ENCODE measurements around the gene MSH5. TPM values are rescaled to one million over a fixed set of nuclear protein-coding genes. Genes with fewer than 3 reads are reported as not detected.

MSH5 gene
- total RNA-seq (2016; rRNA removed; fragmentation: Illumina TruSeq; extraction: Trizol) (2.5 and 10.2 TPM in 2 replicates), polyA plus RNA-seq (2011; rRNA removed) (28.3 and 38.7 TPM in 2 replicates), polyA minus RNA-seq (2011; rRNA and poly(A)+ RNA removed; ENCODE audit: low replicate concordance) (32.0 and 34.5 TPM in 2 replicates), Bru-seq, nascent RNA (percentile 72 among the genes with signal in this experiment), BruChase-seq, experiment 1, labeled RNA remaining after a 6-hour chase (percentile 73 among the genes with signal in this experiment), BruChase-seq, experiment 2, labeled RNA remaining after a 2-hour chase (percentile 69 among the genes with signal in this experiment)
- total RNA-seq (2016; cell fraction: cytosol; rRNA removed; fragmentation: Illumina TruSeq; extraction: Trizol; ENCODE audit: low read depth) = 6.2 and 9.7 TPM in 2 replicates
- total RNA-seq (2016; cell fraction: insoluble cytoplasmic fraction; rRNA removed; fragmentation: Illumina TruSeq; extraction: Trizol) = 3.6 and 10.0 TPM in 2 replicates
- total RNA-seq (2016; cell fraction: membrane; rRNA removed; fragmentation: Illumina TruSeq; extraction: Trizol) = 3.8 and 4.3 TPM in 2 replicates
- total RNA-seq (2016; cell fraction: nucleus; rRNA removed; fragmentation: Illumina TruSeq; extraction: Trizol) = 23.2 and 28.8 TPM in 2 replicates
- 6.2 and 7.0 TPM in 2 replicates for polyA plus RNA-seq (2011; cell fraction: cytosol; rRNA removed)
- polyA plus RNA-seq (2011; cell fraction: nucleus; rRNA removed) = 221 and 280 TPM in 2 replicates
- 18.8 and 19.5 TPM in 2 replicates for polyA plus RNA-seq (2012)
- 0.90 and 1.3 TPM in 2 replicates for polyA plus RNA-seq (2016; cell fraction: cytosol; fragmentation: Illumina TruSeq; extraction: Trizol; ENCODE audit: low read depth)
- 2.9 and 3.2 TPM in 2 replicates for polyA plus RNA-seq (2016; cell fraction: insoluble cytoplasmic fraction; fragmentation: Illumina TruSeq; extraction: Trizol; ENCODE audit: low read depth)
- 1.5 and 2.2 TPM in 2 replicates for polyA plus RNA-seq (2016; cell fraction: membrane; fragmentation: Illumina TruSeq; extraction: Trizol; ENCODE audit: low read depth)
- 76.6 and 77.9 TPM in 2 replicates for polyA plus RNA-seq (2016; cell fraction: nucleus; fragmentation: Illumina TruSeq; extraction: Trizol; ENCODE audit: insufficient read depth, low read depth)
- polyA minus RNA-seq (2011; cell fraction: cytosol; rRNA and poly(A)+ RNA removed) = 3.9 and 5.5 TPM in 2 replicates
- polyA minus RNA-seq (2011; cell fraction: nucleus; rRNA and poly(A)+ RNA removed) = 84.3 and 91.3 TPM in 2 replicates
- long read RNA-seq, experiment 1, partial matches to known transcripts = 1 of 2 reads
- long read RNA-seq, experiment 1, other reads (novel, unspliced or antisense) = 1 of 2 reads
- long read RNA-seq, experiment 2, partial matches to known transcripts = 0 of 2 reads
- long read RNA-seq, experiment 2, other reads (novel, unspliced or antisense) = 1 of 2 reads

GRCh38 chr6:31739639-31740396 lies at the start of gene MSH5:
Gene MSH5, plus strand, starts transcription at chr6:31740005. Its CDS starts 462 bp downstream, at chr6:31740467.
- Histone ChIP-seq H3K79me2 (ENCODE audit: insufficient read depth, low read length) (peaks cover 22% of the 10 kb centered on the region), H3K4me1 (ENCODE audit: insufficient read depth, low read length) (peaks cover 50% of the 10 kb centered on the region), H3K27me3 (ENCODE audit: control insufficient read depth in 1 of 2, insufficient read depth in 2 of 2, low read length in 2 of 2) (no peaks in the 10 kb centered on the region; a peak in 1 of 5 replicates), H3K36me3 (replicated peaks in 1 of 2; ENCODE audit: control insufficient read depth in 1 of 2, insufficient read depth in 2 of 2, low read length in 2 of 2) (peaks cover 0 to 6% of the 10 kb centered on the region in 2 experiments; a peak in 3 of 5 replicates), H4K20me1 (ENCODE audit: insufficient read depth, low read length) (peaks cover 3% of the 10 kb centered on the region; the same call in 1 of the 2 replicates), H3K4me2 (ENCODE audit: low read depth, low read length) (peak within 1 kb of the TSS; percentile 98), H3K9me3 (ENCODE audit: low read length) (no peaks in the 10 kb centered on the region), H3K4me3 (replicated peaks in 1 of 3; ENCODE audit: insufficient read depth in 1 of 3, low read depth in 2 of 3, low read length in 3 of 3) (peak within 1 kb of the TSS; percentile 44 to 92 (median 92)), H3K27ac (ENCODE audit: extremely low read length, insufficient read depth, low read length) (peak within 1 kb of the TSS; percentile 99), H2AFZ (ENCODE audit: low read length) (no peak within 1 kb of the TSS), H3K9ac (ENCODE audit: insufficient read depth, low read depth, low read length) (peak within 1 kb of the TSS; percentile 98)
- DNase-seq (ENCODE audit: low spot score) (peak; percentile 100), FAIRE-seq (peak; percentile 99), ATAC-seq (peak; percentile 74)
- BruUV-seq (replicated peaks) = TSS peak; percentile 47
- WGBS (ENCODE audit: low lambda C conversion rate) = 11% methylated on average over 49 of the region's 58 CpGs
- intact Hi-C loops (cut with micrococcal nuclease; ENCODE audit: unreplicated experiment) = loop anchor here (1.0 to 5.0 kb wide), 4 partner anchors 38 to 95 kb away; partner anchors contain the start of genes ABHD16A and LSM2
- ChIA-PET POLR2A (interaction anchor here (0.6 to 11.3 kb wide), 37 partner anchors 9 to 1098 kb away, joined by 3 to 279 read pairs (median 21); partner anchors contain the start of genes ABHD16A, APOM, ATF6B and BAG6), CTCF (ENCODE audit: low intra/inter-chr PET ratio, low total read pairs) (interaction anchor here (1.7 kb wide), 1 partner anchor 10 kb away, joined by 4 read pairs; the partner anchor contains the start of gene DDAH2)
- in situ Hi-C loops (cut with HindIII; ENCODE audit: extremely low pct_ligation_motif_present, low pct_unique_long_range_greater_than_20kb) = no loop called here
- TF ChIP-seq ZNF543 (CRISPR knock-in tag; IDR thresholded peaks at IDR 0.05) (peak; percentile 95), ZNF263 (CRISPR knock-in tag; IDR thresholded peaks at IDR 0.05) (peak; percentile 77; the same call in 1 of the 2 replicates), ZNF558 (CRISPR knock-in tag; IDR thresholded peaks at IDR 0.05; ENCODE audit: borderline replicate concordance) (peak; percentile 67; the same call in 1 of the 2 replicates), LCORL (IDR thresholded peaks at IDR 0.05) (no peak), LCORL (CRISPR knock-in tag; IDR thresholded peaks at IDR 0.05) (peak; percentile 96), DPF2 (CRISPR knock-in tag; IDR thresholded peaks at IDR 0.05; ENCODE audit: borderline replicate concordance, low read depth) (no peak; the same call in 1 of the 2 replicates), HNF1B (CRISPR knock-in tag; IDR thresholded peaks at IDR 0.05) (peak; percentile 93), HIVEP1 (CRISPR knock-in tag; IDR thresholded peaks at IDR 0.05) (peak; percentile 97), ZFP62 (CRISPR knock-in tag; IDR thresholded peaks at IDR 0.05) (no peak), NFYB (CRISPR knock-in tag; IDR thresholded peaks at IDR 0.05) (peak; percentile 98), ZNF333 (CRISPR knock-in tag; IDR thresholded peaks at IDR 0.05; ENCODE audit: borderline replicate concordance) (peak; percentile 98), ZFP36 (IDR thresholded peaks at IDR 0.05; ENCODE audit: borderline replicate concordance, low read depth, low read length, partially characterized antibody) (no peak), ZSCAN21 (CRISPR knock-in tag; IDR thresholded peaks at IDR 0.05; ENCODE audit: borderline replicate concordance) (peak; percentile 94), NR1H2 (CRISPR knock-in tag; IDR thresholded peaks at IDR 0.05; ENCODE audit: borderline replicate concordance, low read depth) (0 out of 2 replicates have a peak, but pooled peaks have one; percentile 94)
- TF ChIP-seq, protein P1, sequence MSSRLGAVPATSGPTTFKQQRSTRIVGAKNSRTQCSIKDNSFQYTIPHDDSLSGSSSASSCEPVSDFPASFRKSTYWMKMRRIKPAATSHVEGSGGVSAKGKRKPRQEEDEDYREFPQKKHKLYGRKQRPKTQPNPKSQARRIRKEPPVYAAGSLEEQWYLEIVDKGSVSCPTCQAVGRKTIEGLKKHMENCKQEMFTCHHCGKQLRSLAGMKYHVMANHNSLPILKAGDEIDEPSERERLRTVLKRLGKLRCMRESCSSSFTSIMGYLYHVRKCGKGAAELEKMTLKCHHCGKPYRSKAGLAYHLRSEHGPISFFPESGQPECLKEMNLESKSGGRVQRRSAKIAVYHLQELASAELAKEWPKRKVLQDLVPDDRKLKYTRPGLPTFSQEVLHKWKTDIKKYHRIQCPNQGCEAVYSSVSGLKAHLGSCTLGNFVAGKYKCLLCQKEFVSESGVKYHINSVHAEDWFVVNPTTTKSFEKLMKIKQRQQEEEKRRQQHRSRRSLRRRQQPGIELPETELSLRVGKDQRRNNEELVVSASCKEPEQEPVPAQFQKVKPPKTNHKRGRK (CRISPR knock-in tag; IDR thresholded peaks at IDR 0.05) = 0 out of 2 replicates have a peak, but pooled peaks have one; percentile 6

All from HepG2 (cell line).